Activated CD4-positive, alpha-beta T cell treated with anti-CD3 and anti-CD28 coated beads for 36 hours (primary cell): Measurements from ENCODE around the gene KLK6. TPM values are rescaled to one million over a fixed set of nuclear protein-coding genes. Genes with fewer than 3 reads are reported as not detected.

ENCODE experiments used
- ATAC-seq: fragments of 200-7000 bp; cut with Tn5 transposase; one replicate; pipeline ENCODE4 v1.10.0; 2021; ENCODE audit warnings: mild to moderate bottlenecking, moderate library complexity
- CTCF ChIA-PET: fragments of 350-600 bp; sonication (Branson Sonifier 250); formaldehyde crosslinking; loops from one replicate; lab custom pipeline; 2021; ENCODE audit warnings: antibody characterized with exemption; lab: Charles Lee
- POLR2A ChIA-PET: fragments of 350-600 bp; sonication (Branson Sonifier 250); formaldehyde crosslinking; loops from one replicate; lab custom pipeline; 2021; ENCODE audit warnings: antibody characterized with exemption, inconsistent platforms; lab: Charles Lee
- DNase-seq: peaks from one replicate; pipeline ENCODE4 v3.0.0-alpha.2; 2020
- H3K27ac Mint-ChIP-seq: one replicate; pipeline ENCODE4 v1.8.0; 2021; ENCODE audit warnings: mixed read lengths
- H3K27me3 Mint-ChIP-seq: one replicate; pipeline ENCODE4 v1.8.0; 2021; ENCODE audit warnings: mixed read lengths
- H3K36me3 Mint-ChIP-seq: one replicate; pipeline ENCODE4 v1.8.0; 2021; ENCODE audit warnings: low read depth, mixed read lengths
- H3K4me1 Mint-ChIP-seq: one replicate; pipeline ENCODE4 v1.8.0; 2021; ENCODE audit warnings: mixed read lengths
- H3K4me3 Mint-ChIP-seq: one replicate; pipeline ENCODE4 v1.8.0; 2021; ENCODE audit warnings: mild to moderate bottlenecking, moderate library complexity, mixed read lengths
- H3K9me3 Mint-ChIP-seq: one replicate; pipeline ENCODE4 v1.8.0; 2021; ENCODE audit warnings: low read depth, mixed read lengths
- intact Hi-C, 2 experiments: fragments of 100-400 bp; cut with DNase I in 1 of 2; cut with micrococcal nuclease in 1 of 2; formaldehyde crosslinking; loops; one replicate each; pipeline versions ENCODE4 v1.14.2 to v1.15.1; 2022 to 2024; cut with DNase I, micrococcal nuclease
- total RNA-seq, 2 experiments: library from RNA; stranded (reverse); gene quantifications; one replicate each; pipeline ENCODE4 v1.2.3, GENCODE V29; 2021

KLK6 gene
- total RNA-seq, 2 experiments from 2014 or later: not detected

GRCh38 chr19:50968716-50969412, 527 bp downstream of the KLK6 start:
- ChIA-PET POLR2A (no interaction called here), CTCF (no interaction called here)
- H3K27ac Mint-ChIP-seq: no peak overlapping the region
- H3K4me1 Mint-ChIP-seq: no peaks in the 10 kb centered on the region
- intact Hi-C loops: no loop called here
- no peaks in the 10 kb centered on the region for H3K36me3 Mint-ChIP-seq
- DNase-seq: no peak
- ATAC-seq: no peak
- peaks cover 37% of the 10 kb centered on the region for H3K27me3 Mint-ChIP-seq
- H3K4me3 Mint-ChIP-seq: no peak overlapping the region
- H3K9me3 Mint-ChIP-seq: no peaks in the 10 kb centered on the region

DNA sequence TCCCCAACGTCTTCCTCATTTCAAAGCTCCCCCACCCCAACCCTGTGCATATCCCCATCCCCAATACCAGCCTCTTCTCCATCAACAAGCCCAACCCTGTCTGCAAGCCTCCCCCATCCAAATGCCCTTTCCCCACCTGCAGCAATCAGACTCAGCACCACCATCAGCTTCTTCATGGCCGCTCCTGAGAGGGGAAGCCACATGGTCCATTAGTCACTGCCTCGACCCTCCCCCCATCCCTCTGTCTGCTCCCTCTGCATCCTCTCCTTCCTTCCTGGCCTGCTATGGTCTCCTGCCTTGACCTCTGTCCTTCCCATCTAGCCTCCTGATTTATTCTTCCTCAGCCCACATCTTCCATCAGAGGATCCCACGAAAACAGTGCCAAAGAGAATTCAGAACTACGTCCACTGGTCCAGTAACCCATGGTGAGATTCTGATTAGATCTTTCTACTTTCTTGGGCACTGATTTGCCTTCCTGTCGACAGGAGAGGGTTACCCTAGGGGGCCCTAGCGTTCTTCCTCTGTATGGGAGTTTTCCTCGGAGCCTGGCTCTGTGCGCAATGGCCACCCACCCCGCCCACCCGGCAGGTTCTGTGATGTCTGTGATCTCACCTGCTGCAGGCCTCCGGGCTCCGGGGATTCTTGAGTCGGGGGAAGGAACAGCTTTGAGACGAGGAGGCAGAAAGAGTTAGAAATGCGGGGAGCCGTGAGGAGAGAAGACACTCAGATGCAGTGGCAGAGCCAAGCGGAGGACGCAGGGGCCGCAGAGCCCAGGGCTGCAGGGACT, 1.3 kb downstream of the KLK6 start:
- H3K27me3 Mint-ChIP-seq: peaks cover 37% of the 10 kb centered on the region
- no peaks in the 10 kb centered on the region for H3K36me3 Mint-ChIP-seq
- ChIA-PET CTCF (interaction anchor here (0.6 kb wide), 1 partner anchor 102 kb away, joined by 4 read pairs; no protein-coding TSS in a partner anchor), POLR2A (no interaction called here)
- H3K4me3 Mint-ChIP-seq: no peak overlapping the region
- DNase-seq (no peak), ATAC-seq (no peak)
- intact Hi-C loops: no loop called here
- H3K4me1 Mint-ChIP-seq: no peaks in the 10 kb centered on the region
- no peaks in the 10 kb centered on the region for H3K9me3 Mint-ChIP-seq
- no peak overlapping the region for H3K27ac Mint-ChIP-seq

DNA sequence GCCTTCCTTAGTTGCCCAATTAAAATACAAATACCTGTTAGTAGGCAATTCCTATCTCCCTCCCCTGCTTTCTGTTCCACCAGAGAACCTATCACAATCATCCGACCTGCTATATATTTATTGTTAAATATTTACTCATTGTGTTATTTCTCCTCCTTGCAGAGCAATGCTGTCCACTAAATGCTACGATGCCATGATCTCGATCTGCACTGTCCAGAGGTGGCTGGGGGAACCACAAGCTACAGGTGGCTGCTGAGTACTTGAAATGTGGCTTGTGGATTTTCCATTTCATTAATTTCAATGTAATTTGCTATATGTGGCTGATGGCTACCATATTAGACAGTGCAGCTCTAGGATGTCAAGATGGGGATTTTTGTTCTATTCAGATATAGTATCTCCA, 5.1 kb downstream of the KLK6 start:
- ChIA-PET POLR2A (no interaction called here), CTCF (no interaction called here)
- Mint-ChIP-seq H3K27ac (no peak overlapping the region), H3K4me3 (no peak overlapping the region), H3K27me3 (peaks cover 26% of the 10 kb centered on the region), H3K36me3 (no peaks in the 10 kb centered on the region), H3K9me3 (peaks cover 13% of the 10 kb centered on the region), H3K4me1 (no peaks in the 10 kb centered on the region)
- intact Hi-C loops: no loop called here
- no peak for ATAC-seq
- DNase-seq: no peak

GRCh38 chr19:50963381-50963780, 6.0 kb downstream of the KLK6 start:
- Mint-ChIP-seq H3K4me1 (no peaks in the 10 kb centered on the region), H3K27ac (no peak overlapping the region), H3K9me3 (peaks cover 13% of the 10 kb centered on the region), H3K36me3 (no peaks in the 10 kb centered on the region), H3K4me3 (no peak overlapping the region), H3K27me3 (peaks cover 28% of the 10 kb centered on the region)
- ChIA-PET CTCF (no interaction called here), POLR2A (no interaction called here)
- intact Hi-C loops: no loop called here
- ATAC-seq (no peak), DNase-seq (no peak)

DNA sequence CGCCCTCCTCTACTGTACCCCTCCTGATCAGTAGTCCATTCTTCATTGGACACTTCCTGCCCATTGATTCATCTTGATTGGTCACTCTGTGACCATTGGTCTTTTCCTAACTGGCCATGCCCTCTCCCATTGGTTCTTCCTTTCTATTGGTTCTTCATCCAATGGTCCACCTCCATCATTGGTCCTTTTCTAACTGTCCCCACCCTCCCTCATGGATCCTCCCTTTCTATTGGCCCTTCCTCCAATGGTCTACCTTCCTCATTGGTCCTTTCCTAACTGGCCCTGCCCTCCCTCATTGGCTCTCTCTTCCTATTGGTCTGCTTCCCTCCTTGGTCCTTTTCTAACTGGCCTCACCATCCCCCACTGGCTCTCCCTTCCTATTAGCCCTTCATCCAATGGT, 7.1 kb downstream of the KLK6 start:
- CTCF ChIA-PET: no interaction called here
- Mint-ChIP-seq H3K4me1 (no peaks in the 10 kb centered on the region), H3K4me3 (no peak overlapping the region)

DNA sequence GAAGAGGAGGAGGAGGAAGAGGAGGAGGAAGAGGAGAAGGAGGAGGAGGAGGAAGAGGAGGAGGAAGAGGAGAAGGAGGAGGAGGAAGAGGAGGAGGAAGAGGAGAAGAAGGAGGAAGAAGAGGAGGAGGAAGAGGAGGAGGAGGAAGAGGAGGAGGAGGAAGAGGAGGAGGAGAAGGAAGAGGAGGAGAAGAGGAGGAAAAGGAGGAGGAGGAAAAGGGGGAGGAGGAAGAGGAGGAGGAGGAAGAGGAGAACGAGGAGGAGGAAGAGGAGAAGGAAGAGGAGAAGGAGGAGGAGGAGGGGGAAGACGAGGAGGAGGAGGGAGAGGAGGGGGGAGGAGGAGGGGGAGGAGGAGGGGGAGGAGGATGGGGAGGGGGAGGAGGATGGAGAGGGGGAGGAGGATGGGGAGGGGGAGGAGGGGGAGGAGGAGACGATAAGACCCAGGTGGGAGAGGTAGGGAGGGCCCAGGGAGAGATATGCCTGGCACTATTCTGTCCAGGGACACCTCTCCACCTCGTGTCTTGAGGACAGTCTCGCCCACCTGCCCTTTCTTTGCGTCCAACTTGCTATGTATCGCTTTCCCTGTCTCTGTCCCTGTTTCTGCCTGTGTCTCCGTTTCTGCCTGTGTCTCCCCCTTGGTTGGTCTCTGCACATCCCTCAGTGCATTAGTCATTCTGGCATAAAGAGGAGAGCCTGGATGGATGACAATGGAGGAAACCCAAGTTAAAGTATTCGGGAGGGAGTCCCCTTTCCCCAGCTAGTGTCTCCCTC, 9.5 kb downstream of the KLK6 start:
- ChIA-PET CTCF (no interaction called here), POLR2A (no interaction called here)
- Mint-ChIP-seq H3K27me3 (peaks cover 30% of the 10 kb centered on the region), H3K27ac (no peak overlapping the region), H3K4me1 (no peaks in the 10 kb centered on the region), H3K4me3 (no peak overlapping the region), H3K36me3 (no peaks in the 10 kb centered on the region), H3K9me3 (peaks cover 13% of the 10 kb centered on the region)
- intact Hi-C loops: no loop called here
- ATAC-seq (no peak), DNase-seq (no peak)

More for the DNA sequence above, 7.1 kb downstream of the KLK6 start:
- H3K27ac Mint-ChIP-seq: no peak overlapping the region
- H3K36me3 Mint-ChIP-seq: no peaks in the 10 kb centered on the region
- ATAC-seq (no peak), DNase-seq (no peak)
- peaks cover 13% of the 10 kb centered on the region for H3K9me3 Mint-ChIP-seq
- intact Hi-C loops: no loop called here
- H3K27me3 Mint-ChIP-seq: peaks cover 29% of the 10 kb centered on the region
- POLR2A ChIA-PET: no interaction called here

DNA sequence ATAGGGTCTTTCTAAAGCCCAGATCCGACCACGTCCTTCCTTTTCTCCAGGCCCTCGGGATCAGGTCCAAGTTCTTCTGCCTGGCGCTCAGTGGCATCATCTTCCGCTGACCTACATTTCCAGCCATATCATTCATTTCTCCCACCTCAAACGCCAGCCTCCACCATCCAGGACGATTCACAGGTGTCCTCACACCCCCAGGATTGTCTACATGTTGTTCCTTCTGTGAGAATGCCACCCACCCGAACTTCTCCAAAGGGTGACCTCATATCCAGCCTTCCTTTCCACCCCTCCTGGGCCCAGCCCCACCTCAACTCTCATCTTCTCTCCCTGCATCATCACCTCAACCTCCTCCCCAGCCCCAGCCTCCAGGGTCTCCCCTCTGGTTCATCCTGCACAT, 11.8 kb downstream of the KLK6 start:
- Mint-ChIP-seq H3K9me3 (peaks cover 10% of the 10 kb centered on the region), H3K4me1 (no peaks in the 10 kb centered on the region), H3K27me3 (peaks cover 25% of the 10 kb centered on the region), H3K27ac (no peak overlapping the region), H3K4me3 (no peak overlapping the region), H3K36me3 (no peaks in the 10 kb centered on the region)
- DNase-seq: no peak
- ChIA-PET CTCF (no interaction called here), POLR2A (no interaction called here)
- ATAC-seq: no peak
- intact Hi-C loops: no loop called here

- ATAC-seq (no peak), DNase-seq (no peak)
- Mint-ChIP-seq H3K36me3 (no peaks in the 10 kb centered on the region), H3K27me3 (peaks cover 25% of the 10 kb centered on the region), H3K4me3 (no peak within 1 kb of the TSS), H3K27ac (no peak within 1 kb of the TSS), H3K4me1 (no peaks in the 10 kb centered on the region), H3K9me3 (no peaks in the 10 kb centered on the region)
- POLR2A ChIA-PET: no interaction called here
- CTCF ChIA-PET: no interaction called here
- intact Hi-C loops: no loop called here
Measured at GRCh38 chr19:50952910-50953309, 16.5 kb downstream of the KLK6 start, which contains the start of gene KLK5. Gene KLK5, minus strand, starts transcription at chr19:50953038. Its CDS starts 381 bp downstream, at chr19:50952657.

DNA sequence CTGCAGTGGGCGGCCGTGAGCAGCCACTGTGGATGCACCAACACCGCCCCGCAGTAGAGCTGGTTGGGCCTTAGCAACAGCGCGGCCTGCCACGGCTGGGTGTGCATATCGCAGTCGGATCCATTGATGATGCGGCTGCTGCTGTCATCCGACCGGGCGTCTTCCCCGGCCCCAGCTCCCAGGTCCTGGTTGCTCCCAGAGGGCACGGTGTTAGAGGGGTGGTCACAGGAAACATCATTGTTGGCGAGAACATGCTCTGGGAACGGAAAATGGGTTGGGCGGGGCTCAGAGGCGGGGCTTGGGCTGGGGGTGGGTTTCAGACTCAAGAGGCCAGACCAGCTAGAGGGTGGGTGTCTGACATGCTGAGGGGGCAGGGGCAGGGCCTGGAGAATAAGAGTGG, 19.5 kb downstream of the KLK6 start:
- H3K9me3 Mint-ChIP-seq: no peaks in the 10 kb centered on the region
- ChIA-PET CTCF (no interaction called here), POLR2A (no interaction called here)
- H3K27me3 Mint-ChIP-seq: peaks cover 21% of the 10 kb centered on the region
- ATAC-seq: no peak
- no peaks in the 10 kb centered on the region for H3K36me3 Mint-ChIP-seq
- no peak for DNase-seq
- no peak overlapping the region for H3K27ac Mint-ChIP-seq
- no peaks in the 10 kb centered on the region for H3K4me1 Mint-ChIP-seq
- no peak overlapping the region for H3K4me3 Mint-ChIP-seq
- intact Hi-C loops: no loop called here

DNA sequence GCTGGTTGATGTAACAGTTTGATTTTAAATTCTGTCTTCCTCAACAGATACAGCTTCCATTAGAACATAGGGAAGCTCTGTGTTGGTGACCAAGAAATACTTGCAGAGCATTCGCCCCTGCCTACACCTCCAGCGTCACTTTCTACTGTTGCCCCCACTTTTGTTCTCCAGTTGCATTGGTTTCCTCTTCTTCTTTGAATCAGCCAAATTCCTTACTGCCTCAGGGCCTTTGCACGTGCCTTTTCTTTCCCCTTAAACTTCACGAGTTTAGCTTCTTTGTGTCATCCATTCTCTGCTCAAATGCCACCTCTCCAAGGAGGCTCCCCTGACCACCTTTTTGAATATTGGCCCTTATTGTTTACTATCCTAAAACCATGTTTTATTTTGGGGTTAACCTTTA, 22.3 kb downstream of the KLK6 start:
- Mint-ChIP-seq H3K27ac (no peak overlapping the region), H3K4me1 (no peaks in the 10 kb centered on the region), H3K27me3 (peaks cover 21% of the 10 kb centered on the region), H3K36me3 (no peaks in the 10 kb centered on the region), H3K4me3 (no peak overlapping the region), H3K9me3 (no peaks in the 10 kb centered on the region)
- intact Hi-C loops: no loop called here
- no peak for DNase-seq
- CTCF ChIA-PET: no interaction called here
- POLR2A ChIA-PET: no interaction called here
- no peak for ATAC-seq

- intact Hi-C loops: no loop called here
- H3K9me3 Mint-ChIP-seq: no peaks in the 10 kb centered on the region
- H3K27ac Mint-ChIP-seq: no peak overlapping the region
- no peak overlapping the region for H3K4me3 Mint-ChIP-seq
- POLR2A ChIA-PET: no interaction called here
- CTCF ChIA-PET: interaction anchor here (0.6 kb wide), 1 partner anchor 21 kb away, joined by 3 read pairs; no protein-coding TSS in a partner anchor
- no peak for DNase-seq
- ATAC-seq: no peak
- H3K36me3 Mint-ChIP-seq: no peaks in the 10 kb centered on the region
- peaks cover 18% of the 10 kb centered on the region for H3K27me3 Mint-ChIP-seq
- no peaks in the 10 kb centered on the region for H3K4me1 Mint-ChIP-seq
Measured at GRCh38 chr19:50944795-50945194, 24.6 kb downstream of the KLK6 start.
